HL-60/S4 treated with phorbol 12-myristate 13-acetate at 8.2 ng/mL for 4 days and 3 days (cell line): Measurements from ENCODE around the gene GNPDA1.
"Not testable (repeated sequence)": the region's sequence is repeated elsewhere in the genome, so short reads cannot be mapped to it uniquely, and the experiment has no call there.

Experiments
- in situ Hi-C: fragments of 300-500 bp; cut with MboI; formaldehyde crosslinking; loops from 2 replicates; pipeline ENCODE4 v1.15.0; 2022; ENCODE audit warnings: low sequenced_read_pairs

GNPDA1 gene

GRCh38 chr5:142012792-142013388, at the start of gene GNPDA1:
Gene GNPDA1 (minus strand): TSS chr5:142013027. CDS start chr5:142012035, 992 bp downstream.
- in situ Hi-C loops: loop anchor here (25.0 kb wide), 1 partner anchor 549 kb away; no protein-coding TSS in a partner anchor

GRCh38 chr5:142059304-142059940, 46.6 kb upstream of the GNPDA1 start:
- in situ Hi-C loops: no loop called here

- in situ Hi-C loops: no loop called here
Observed at GRCh38 chr5:142057697-142058056, 44.9 kb upstream of the GNPDA1 start.

- in situ Hi-C loops: no loop called here
Observed at GRCh38 chr5:142056816-142057696, 44.2 kb upstream of the GNPDA1 start.

GRCh38 chr5:142055301-142055700, 42.5 kb upstream of the GNPDA1 start:
- in situ Hi-C loops: no loop called here

- in situ Hi-C loops: no loop called here
Observed at GRCh38 chr5:142053426-142054151, 40.8 kb upstream of the GNPDA1 start.

- in situ Hi-C loops: not testable (repeated sequence)
Observed at GRCh38 chr5:142052026-142052425, 39.2 kb upstream of the GNPDA1 start.

GRCh38 chr5:142048272-142048671, 35.4 kb upstream of the GNPDA1 start:
- in situ Hi-C loops: no loop called here

GRCh38 chr5:142046191-142046590, 33.4 kb upstream of the GNPDA1 start:
- in situ Hi-C loops: no loop called here

- in situ Hi-C loops: not testable (repeated sequence)
Observed at GRCh38 chr5:142040881-142041280, 28.1 kb upstream of the GNPDA1 start.

- in situ Hi-C loops: no loop called here
Observed at GRCh38 chr5:142040285-142040684, 27.5 kb upstream of the GNPDA1 start.

- in situ Hi-C loops: no loop called here
Observed at GRCh38 chr5:142038735-142039134, 25.9 kb upstream of the GNPDA1 start.

GRCh38 chr5:142037599-142037998, 24.8 kb upstream of the GNPDA1 start:
- in situ Hi-C loops: not testable (repeated sequence)

- in situ Hi-C loops: no loop called here
Observed at GRCh38 chr5:142036918-142037317, 24.1 kb upstream of the GNPDA1 start.

- in situ Hi-C loops: no loop called here
Observed at GRCh38 chr5:142034994-142035393, 22.2 kb upstream of the GNPDA1 start.

- in situ Hi-C loops: not testable (repeated sequence)
Observed at GRCh38 chr5:142033632-142034567, 21.1 kb upstream of the GNPDA1 start.

- in situ Hi-C loops: no loop called here
Observed at GRCh38 chr5:142032747-142033631, 20.2 kb upstream of the GNPDA1 start.

- in situ Hi-C loops: no loop called here
Observed at GRCh38 chr5:142032150-142032549, 19.3 kb upstream of the GNPDA1 start.

GRCh38 chr5:142025637-142026036, 12.8 kb upstream of the GNPDA1 start:
- in situ Hi-C loops: no loop called here
